Karpas-422 (cell line): Measurements from ENCODE around the gene LCOR. TPM values are rescaled to one million over a fixed set of nuclear protein-coding genes. Genes with fewer than 3 reads are reported as not detected.

Experiments used
- DNase-seq: peaks from one replicate; pipeline ENCODE4 v3.0.0-alpha.2; 2015
- H2AFZ ChIP-seq: fragments of 200-600 bp; sonication (generic); 2 replicates; pipeline ENCODE4 v1.6.1; 2014; ENCODE audit warnings: antibody characterized with exemption, low read length, mixed read lengths
- H3K27ac ChIP-seq: fragments of 200-600 bp; sonication (generic); 2 replicates; pipeline ENCODE4 v1.5.1; 2014; ENCODE audit warnings: mild to moderate bottlenecking, low read length, moderate library complexity
- H3K27me3 ChIP-seq: fragments of 200-600 bp; sonication (generic); 2 replicates; pipeline ENCODE4 v1.6.1; 2014; ENCODE audit warnings: low read length, mixed read lengths
- H3K36me3 ChIP-seq: fragments of 200-600 bp; sonication (generic); 2 replicates; pipeline ENCODE4 v1.6.1; 2014; ENCODE audit warnings: low read length, mixed read lengths; ENCODE audit not compliant: insufficient read depth
- H3K4me1 ChIP-seq: fragments of 200-600 bp; sonication (generic); 2 replicates; pipeline ENCODE4 v1.6.1; 2014; ENCODE audit warnings: mild to moderate bottlenecking, low read length, mixed read lengths
- H3K4me2 ChIP-seq: fragments of 200-600 bp; sonication (generic); 2 replicates; pipeline ENCODE4 v1.6.1; 2014; ENCODE audit warnings: low read length, low read depth, mild to moderate bottlenecking; ENCODE audit not compliant: poor library complexity, severe bottlenecking
- H3K4me3 ChIP-seq: fragments of 200-600 bp; sonication (generic); 2 replicates; pipeline ENCODE4 v1.5.1; 2014; ENCODE audit warnings: mild to moderate bottlenecking, antibody characterized with exemption, low read length, mixed read lengths
- H3K79me2 ChIP-seq: fragments of 200-600 bp; sonication (generic); 2 replicates; pipeline ENCODE4 v1.6.1; 2014; ENCODE audit warnings: mild to moderate bottlenecking, low read length, mixed read lengths
- H3K9ac ChIP-seq: fragments of 200-600 bp; sonication (generic); 2 replicates; pipeline ENCODE4 v1.6.0; 2014; ENCODE audit warnings: low read length
- H3K9me2 ChIP-seq: fragments of 200-600 bp; sonication (generic), shearing (Covaris generic); replicated peaks from 2 replicates; pipeline ENCODE4 v1.6.0; 2014; ENCODE audit warnings: mild to moderate bottlenecking, low read length, moderate library complexity; ENCODE audit not compliant: insufficient read depth
- H3K9me3 ChIP-seq: fragments of 300-700, 200-600 bp; sonication (generic); 2 replicates; pipeline ENCODE4 v1.6.1; 2014; ENCODE audit warnings: low read length, mixed read lengths
- H4K20me1 ChIP-seq: fragments of 200-600 bp; sonication (generic); 2 replicates; pipeline ENCODE4 v1.6.1; 2014; ENCODE audit warnings: mild to moderate bottlenecking, antibody characterized with exemption, low read length, low read depth; ENCODE audit not compliant: insufficient read depth
- total RNA-seq: library from RNA; depleted of rRNA; stranded (reverse); fragments of >200 nt; shearing (Covaris generic); gene quantifications from 2 replicates; pipeline ENCODE4 v1.2.3, GENCODE V29; 2014; ENCODE audit warnings: low replicate concordance

Gene LCOR
- total RNA-seq, 1 experiment from 2014 or later = 24.3 TPM

DNA sequence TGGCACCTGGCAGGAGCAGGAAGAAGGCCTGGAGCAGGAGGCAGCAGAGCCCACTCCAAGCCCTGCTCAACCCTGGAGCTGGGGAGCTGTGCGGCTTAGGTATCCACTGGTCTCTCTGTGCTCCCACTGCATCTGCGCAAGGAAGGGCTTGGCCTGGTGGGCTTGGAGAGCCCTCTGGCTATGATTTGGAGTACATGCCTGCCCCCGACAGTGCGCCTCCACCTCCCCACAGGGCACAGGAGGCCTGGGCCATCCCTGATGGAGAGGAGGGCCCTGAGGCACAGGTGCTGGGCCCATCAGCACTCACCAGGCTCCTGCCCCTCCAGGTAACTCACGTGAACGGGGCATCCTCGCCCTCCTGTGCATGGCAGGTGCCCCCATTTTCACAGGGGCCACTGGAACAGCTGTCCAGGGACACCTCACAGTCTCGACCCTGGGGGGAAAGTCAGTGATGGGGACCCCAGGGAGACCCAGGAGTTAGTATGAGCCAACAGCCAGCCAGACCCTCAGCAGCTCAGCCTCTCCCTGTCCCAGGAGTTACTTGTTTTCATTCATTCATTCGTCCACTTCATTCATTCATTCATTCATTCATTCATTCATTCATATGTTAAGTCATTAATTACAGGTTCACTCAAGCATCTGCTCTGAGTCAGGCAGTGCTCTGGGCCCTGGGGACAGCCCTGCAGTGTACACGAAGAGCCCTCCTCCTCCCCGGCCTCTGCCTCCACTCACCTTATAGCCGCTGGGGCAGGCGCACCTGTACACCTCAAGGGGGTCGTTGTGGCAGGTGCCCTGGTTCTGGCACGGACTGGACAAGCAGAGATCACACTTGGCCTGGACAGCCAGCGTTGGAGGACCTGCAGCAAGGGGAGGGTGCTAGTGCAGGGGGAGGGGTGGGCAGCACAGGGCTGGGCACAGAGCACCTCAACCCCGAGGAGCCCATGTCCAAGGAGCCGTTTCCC is 186.4 kb downstream of the LCOR start:
- peak overlapping the region; percentile 43; the same call in 1 of the 2 replicates for H3K9ac ChIP-seq
- DNase-seq = no peak

DNA sequence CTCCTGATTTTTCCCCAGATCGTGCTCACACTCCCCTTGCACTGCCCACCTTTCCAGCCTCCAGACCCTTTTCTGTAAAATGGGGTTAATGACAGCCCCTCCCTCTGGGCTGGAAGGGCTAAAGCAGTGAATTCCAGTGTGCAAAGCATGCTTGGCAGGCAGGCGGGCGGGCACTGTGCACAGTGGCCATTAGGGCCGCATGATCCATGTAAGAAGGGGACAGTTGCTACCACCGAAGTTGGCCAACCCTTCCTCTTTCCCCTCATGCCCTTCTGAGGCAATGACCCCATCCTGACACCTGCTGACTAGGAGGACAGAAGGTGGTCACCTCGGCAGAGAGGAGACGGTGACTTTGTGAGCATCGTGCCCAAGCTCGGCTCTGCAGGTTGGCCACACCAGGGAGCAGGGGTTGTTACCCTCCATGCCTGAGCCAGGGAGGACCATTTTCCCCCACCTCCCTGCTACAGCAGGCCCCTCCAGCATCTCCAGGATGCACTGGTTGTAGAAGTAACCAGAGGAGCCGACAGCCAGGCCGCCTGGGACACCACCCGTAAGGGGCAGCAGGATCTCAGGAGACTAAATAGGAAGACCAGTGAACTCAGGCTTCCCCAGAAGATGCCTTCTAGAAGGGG is 187.2 kb downstream of the LCOR start:
- H2AFZ ChIP-seq = no peak overlapping the region
- no peaks in the 10 kb centered on the region for H3K9me3 ChIP-seq
- no peak overlapping the region for H3K4me2 ChIP-seq
- peaks cover 93% of the 10 kb centered on the region for H3K4me1 ChIP-seq
- H3K4me3 ChIP-seq = no peak overlapping the region
- no peaks in the 10 kb centered on the region for H3K36me3 ChIP-seq
- no peak overlapping the region for H3K9ac ChIP-seq
- DNase-seq = no peak
- no peaks in the 10 kb centered on the region for H3K79me2 ChIP-seq
- no peaks in the 10 kb centered on the region for H4K20me1 ChIP-seq
- no peaks in the 10 kb centered on the region for H3K9me2 ChIP-seq
- no peaks in the 10 kb centered on the region for H3K27me3 ChIP-seq
- peak overlapping the region; percentile 98 for H3K27ac ChIP-seq

More for the DNA sequence above, 186.4 kb downstream of the LCOR start:
- no peaks in the 10 kb centered on the region for H3K36me3 ChIP-seq
- peak overlapping the region; percentile 98 for H3K27ac ChIP-seq
- no peaks in the 10 kb centered on the region for H3K27me3 ChIP-seq
- peak overlapping the region; percentile 68 for H3K4me2 ChIP-seq
- no peak overlapping the region for H3K4me3 ChIP-seq
- no peaks in the 10 kb centered on the region for H3K79me2 ChIP-seq
- peaks cover 85% of the 10 kb centered on the region for H3K4me1 ChIP-seq
- H4K20me1 ChIP-seq = no peaks in the 10 kb centered on the region
- no peak overlapping the region for H2AFZ ChIP-seq
- H3K9me2 ChIP-seq = no peaks in the 10 kb centered on the region
- no peaks in the 10 kb centered on the region for H3K9me3 ChIP-seq

DNA sequence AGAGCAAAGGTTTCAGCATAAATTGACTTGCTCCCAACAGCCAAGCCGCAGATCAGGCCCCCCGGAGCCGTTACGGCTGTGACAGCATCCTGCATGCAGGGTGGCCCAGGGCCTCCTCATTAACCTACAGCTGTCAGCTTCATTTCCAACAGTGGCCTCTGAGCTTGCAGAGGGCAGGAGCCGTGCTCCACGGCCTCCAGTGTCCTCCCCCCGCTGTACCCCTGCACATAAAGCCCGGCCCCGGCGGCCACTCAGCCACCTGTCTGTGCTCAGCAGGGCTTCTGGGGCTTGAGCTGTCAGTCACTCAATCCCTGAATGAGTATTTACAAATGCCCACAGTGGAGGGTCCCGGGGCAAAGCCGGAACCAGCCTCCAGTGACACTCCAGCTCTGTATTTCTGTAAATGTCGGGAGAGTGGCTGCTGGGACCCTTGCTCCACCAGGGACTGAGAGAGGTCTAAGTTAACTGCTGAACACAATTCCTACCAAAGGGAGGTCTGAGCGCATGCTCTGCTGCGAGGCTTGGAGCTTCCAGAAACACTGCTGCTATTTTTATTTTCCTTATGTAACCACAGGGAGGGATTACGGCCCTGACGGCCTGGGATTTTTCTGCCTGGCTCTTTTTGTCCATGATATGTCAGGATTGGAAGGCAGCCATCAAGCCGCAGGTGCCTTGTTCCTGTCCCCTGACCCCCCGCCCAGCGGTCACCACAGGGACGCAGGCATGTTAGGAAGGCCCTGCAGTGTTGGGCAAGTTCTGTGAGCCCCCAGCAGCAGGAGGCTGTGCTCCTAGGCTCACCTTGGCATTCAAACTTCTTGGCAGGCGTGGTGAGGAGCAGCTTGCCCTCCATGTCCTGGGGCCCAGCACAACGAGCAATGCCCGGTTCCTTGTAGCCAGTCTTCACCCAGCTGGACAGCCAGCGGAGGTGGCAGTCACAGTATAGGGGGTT is 188.6 kb downstream of the LCOR start:
- H4K20me1 ChIP-seq = no peaks in the 10 kb centered on the region
- H3K79me2 ChIP-seq = no peaks in the 10 kb centered on the region
- no peak overlapping the region for H3K4me3 ChIP-seq
- no peak overlapping the region for H3K4me2 ChIP-seq
- H2AFZ ChIP-seq = no peak overlapping the region
- H3K4me1 ChIP-seq = peaks cover 97% of the 10 kb centered on the region
- peak overlapping the region; percentile 97 for H3K27ac ChIP-seq
- no peaks in the 10 kb centered on the region for H3K9me3 ChIP-seq
- H3K9me2 ChIP-seq = no peaks in the 10 kb centered on the region
- H3K27me3 ChIP-seq = no peaks in the 10 kb centered on the region
- no peak for DNase-seq
- H3K9ac ChIP-seq = peak overlapping the region; percentile 20; the same call in 1 of the 2 replicates
- H3K36me3 ChIP-seq = no peaks in the 10 kb centered on the region

DNA sequence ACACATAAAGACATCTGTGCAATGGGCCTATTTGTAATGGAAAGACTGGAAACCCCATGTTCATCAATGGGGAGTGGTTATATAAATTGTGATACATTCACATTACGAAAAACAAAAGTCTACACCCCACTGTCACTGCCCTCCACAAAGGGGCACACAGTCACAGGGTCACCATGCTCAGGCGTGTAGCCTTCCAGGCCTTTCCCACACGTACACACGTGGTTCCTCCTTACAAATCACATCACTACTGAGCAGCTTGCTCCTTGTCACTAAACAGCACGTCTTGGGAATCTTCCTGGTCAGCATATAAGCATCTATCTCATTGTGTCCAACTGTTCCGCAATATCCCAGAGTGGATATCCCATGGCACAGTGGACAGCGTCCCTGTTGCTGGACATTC is 190.5 kb downstream of the LCOR start:
- Histone ChIP-seq H3K27ac (peak overlapping the region; percentile 97), H3K36me3 (no peaks in the 10 kb centered on the region), H3K4me2 (peak overlapping the region; percentile 57)

GRCh38 chr10:97023401-97024167 is 191.5 kb downstream of the LCOR start:
- Histone ChIP-seq H3K9me2 (no peaks in the 10 kb centered on the region), H3K4me2 (peak overlapping the region; percentile 50), H3K4me3 (0 out of 2 replicates have a peak overlapping the region, but pooled peaks have one; percentile 1), H3K27me3 (no peaks in the 10 kb centered on the region), H3K27ac (peak overlapping the region; percentile 97), H3K79me2 (no peaks in the 10 kb centered on the region), H4K20me1 (no peaks in the 10 kb centered on the region), H3K36me3 (no peaks in the 10 kb centered on the region), H3K4me1 (peaks cover 91% of the 10 kb centered on the region), H2AFZ (peak overlapping the region; percentile 10; the same call in 1 of the 2 replicates), H3K9ac (peak overlapping the region; percentile 51), H3K9me3 (no peaks in the 10 kb centered on the region)
- DNase-seq = no peak

More for the DNA sequence above, 190.5 kb downstream of the LCOR start:
- no peaks in the 10 kb centered on the region for H3K27me3 ChIP-seq
- no peaks in the 10 kb centered on the region for H3K9me3 ChIP-seq
- peak; percentile 51 for DNase-seq
- H2AFZ ChIP-seq = no peak overlapping the region; the same call in 1 of the 2 replicates
- H3K4me3 ChIP-seq = peak overlapping the region; percentile 27; the same call in 1 of the 2 replicates
- no peaks in the 10 kb centered on the region for H3K9me2 ChIP-seq
- H3K9ac ChIP-seq = peak overlapping the region; percentile 65
- no peaks in the 10 kb centered on the region for H4K20me1 ChIP-seq
- H3K79me2 ChIP-seq = no peaks in the 10 kb centered on the region
- peaks cover 95% of the 10 kb centered on the region for H3K4me1 ChIP-seq

- H3K9me2 ChIP-seq = no peaks in the 10 kb centered on the region
- H3K4me1 ChIP-seq = peaks cover 90% of the 10 kb centered on the region
- no peaks in the 10 kb centered on the region for H3K27me3 ChIP-seq
- peak overlapping the region; percentile 97 for H3K27ac ChIP-seq
- H3K36me3 ChIP-seq = no peaks in the 10 kb centered on the region
- no peaks in the 10 kb centered on the region for H3K9me3 ChIP-seq
- H2AFZ ChIP-seq = peak overlapping the region; percentile 10; the same call in 1 of the 2 replicates
- no peaks in the 10 kb centered on the region for H4K20me1 ChIP-seq
- DNase-seq = peak; percentile 84
- 0 out of 2 replicates have a peak overlapping the region, but pooled peaks have one; percentile 1 for H3K4me3 ChIP-seq
- H3K4me2 ChIP-seq = peak overlapping the region; percentile 50
- peak overlapping the region; percentile 51 for H3K9ac ChIP-seq
- no peaks in the 10 kb centered on the region for H3K79me2 ChIP-seq
Measured at GRCh38 chr10:97024168-97025073, 192.3 kb downstream of the LCOR start.
